Measurements from ENCODE around the gene PRKAR1B. TPM values are rescaled to one million over a fixed set of nuclear protein-coding genes. Genes with fewer than 3 reads are reported as not detected.

Gene PRKAR1B
- total and polyA plus RNA-seq, 2 donors (not counting 1 experiment from before 2014, with no cell fraction given): 4.5 to 8.6 TPM

DNA sequence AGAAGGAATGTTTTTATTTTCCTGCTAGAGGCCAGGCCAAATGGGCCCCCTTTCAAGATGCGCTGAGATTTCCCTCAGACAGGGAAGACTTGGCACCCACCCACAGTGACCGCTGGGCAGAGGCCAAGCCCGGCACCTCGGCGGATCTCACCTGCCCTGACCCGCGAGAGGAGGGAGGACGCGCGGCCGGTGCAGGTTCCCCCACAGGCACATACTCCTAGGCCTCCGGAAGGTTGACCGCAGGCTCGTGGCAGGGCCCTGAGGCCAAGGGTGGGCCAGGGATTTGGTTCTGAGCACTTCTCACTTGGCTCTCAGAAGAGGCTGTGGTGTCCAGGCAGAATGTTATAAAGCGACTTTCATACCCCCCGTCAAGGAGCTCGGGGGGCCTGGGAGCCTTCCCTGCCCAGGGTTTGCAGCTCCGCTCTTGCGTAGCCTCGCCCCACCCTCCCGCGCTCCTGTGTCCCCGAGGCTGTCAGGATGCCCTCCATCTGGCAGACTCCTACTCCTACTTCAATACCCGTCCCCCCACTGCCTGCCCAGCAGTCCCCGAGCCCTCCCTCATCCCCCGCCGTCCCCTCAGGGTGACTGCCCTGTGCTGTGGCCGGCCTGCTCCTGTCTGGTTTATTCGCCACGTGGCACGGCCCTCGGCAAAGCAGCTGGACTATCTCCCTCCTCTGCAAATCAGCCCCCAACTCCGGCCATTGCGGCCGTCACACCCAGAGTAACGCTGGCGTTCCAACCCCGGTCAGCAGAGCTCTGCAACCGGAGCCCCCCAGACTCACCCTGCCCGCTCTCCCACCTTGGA is 156.9 kb downstream of the PRKAR1B start:
- H3K4me2 ChIP-seq (replicated peaks; ENCODE audit: low read depth, low read length, poor library complexity, severe bottlenecking): no peak overlapping the region
- no peak overlapping the region for H3K27ac ChIP-seq (ENCODE audit: low read length in 2 of 2)
- H3K9me3 Mint-ChIP-seq (ENCODE audit: insufficient read depth): no peaks in the 10 kb centered on the region
- H3K4me1 Mint-ChIP-seq: no peaks in the 10 kb centered on the region
- no peak overlapping the region for H3K27ac Mint-ChIP-seq
- no peak for TF ChIP-seq EZH2 (IDR thresholded peaks at IDR 0.05; ENCODE audit: borderline replicate concordance, insufficient read depth, low read depth, low read length, poor library complexity, severe bottlenecking)
- TF ChIP-seq, protein P1, sequence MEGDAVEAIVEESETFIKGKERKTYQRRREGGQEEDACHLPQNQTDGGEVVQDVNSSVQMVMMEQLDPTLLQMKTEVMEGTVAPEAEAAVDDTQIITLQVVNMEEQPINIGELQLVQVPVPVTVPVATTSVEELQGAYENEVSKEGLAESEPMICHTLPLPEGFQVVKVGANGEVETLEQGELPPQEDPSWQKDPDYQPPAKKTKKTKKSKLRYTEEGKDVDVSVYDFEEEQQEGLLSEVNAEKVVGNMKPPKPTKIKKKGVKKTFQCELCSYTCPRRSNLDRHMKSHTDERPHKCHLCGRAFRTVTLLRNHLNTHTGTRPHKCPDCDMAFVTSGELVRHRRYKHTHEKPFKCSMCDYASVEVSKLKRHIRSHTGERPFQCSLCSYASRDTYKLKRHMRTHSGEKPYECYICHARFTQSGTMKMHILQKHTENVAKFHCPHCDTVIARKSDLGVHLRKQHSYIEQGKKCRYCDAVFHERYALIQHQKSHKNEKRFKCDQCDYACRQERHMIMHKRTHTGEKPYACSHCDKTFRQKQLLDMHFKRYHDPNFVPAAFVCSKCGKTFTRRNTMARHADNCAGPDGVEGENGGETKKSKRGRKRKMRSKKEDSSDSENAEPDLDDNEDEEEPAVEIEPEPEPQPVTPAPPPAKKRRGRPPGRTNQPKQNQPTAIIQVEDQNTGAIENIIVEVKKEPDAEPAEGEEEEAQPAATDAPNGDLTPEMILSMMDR (IDR thresholded peaks at IDR 0.05): no peak
- H4K20me1 ChIP-seq (ENCODE audit: control insufficient read depth, insufficient read depth, low read length, poor library complexity, severe bottlenecking): no peaks in the 10 kb centered on the region
- H3K4me3 Mint-ChIP-seq: no peak overlapping the region
- 99% methylated on average over 38 of the region's 40 CpGs for WGBS (ENCODE audit: insufficient coverage)
- H3K4me3 ChIP-seq (ENCODE audit: control extremely low read depth in 1 of 5, extremely low read depth in 1 of 5, insufficient read depth in 1 of 5, low read depth in 2 of 5, low read length in 4 of 5): no peak overlapping the region
- DNase-seq (no peak), ATAC-seq (ENCODE audit: low read depth) (no peak)
- no peak overlapping the region for H3K9ac ChIP-seq (ENCODE audit: low read length)
- ChIA-PET POLR2A (no interaction called here), CTCF (no interaction called here)
- H3K36me3 ChIP-seq (replicated peaks in 1 of 2; ENCODE audit: control extremely low read depth in 1 of 2, control insufficient read depth in 1 of 2, extremely low read depth in 1 of 2, insufficient read depth in 2 of 2, low read length in 1 of 2): no peaks in the 10 kb centered on the region
- H3K9me3 ChIP-seq (ENCODE audit: control extremely low read depth in 1 of 3, control insufficient read depth in 2 of 3, insufficient read depth in 1 of 3, low read length in 2 of 3): peaks cover 0 to 7% (median 0%) of the 10 kb centered on the region in 3 donors
- H3K79me2 ChIP-seq (ENCODE audit: control insufficient read depth, insufficient read depth, low read length): no peaks in the 10 kb centered on the region
- no peaks in the 10 kb centered on the region for H3K4me1 ChIP-seq (ENCODE audit: control insufficient read depth in 2 of 2, insufficient read depth in 2 of 2, low read length in 2 of 2)
- no peak overlapping the region for H2AFZ ChIP-seq (ENCODE audit: insufficient read depth, low read depth, low read length, poor library complexity, severe bottlenecking)
- no peaks in the 10 kb centered on the region for H3K27me3 Mint-ChIP-seq
- no peaks in the 10 kb centered on the region for H3K27me3 ChIP-seq (replicated peaks in 1 of 4; ENCODE audit: control extremely low read depth in 1 of 4, control insufficient read depth in 3 of 4, insufficient read depth in 4 of 4, low read length in 3 of 4)
- intact Hi-C loops (cut with micrococcal nuclease): no loop called here

GRCh38 chr7:569071-569855 is 157.8 kb downstream of the PRKAR1B start:
- Mint-ChIP-seq H3K27ac (no peak overlapping the region), H3K4me3 (no peak overlapping the region), H3K4me1 (no peaks in the 10 kb centered on the region), H3K27me3 (no peaks in the 10 kb centered on the region), H3K9me3 (ENCODE audit: insufficient read depth) (no peaks in the 10 kb centered on the region)
- Histone ChIP-seq H3K4me3 (ENCODE audit: control extremely low read depth in 1 of 5, extremely low read depth in 1 of 5, insufficient read depth in 1 of 5, low read depth in 2 of 5, low read length in 4 of 5) (no peak overlapping the region), H3K79me2 (ENCODE audit: control insufficient read depth, insufficient read depth, low read length) (no peaks in the 10 kb centered on the region), H2AFZ (ENCODE audit: insufficient read depth, low read depth, low read length, poor library complexity, severe bottlenecking) (no peak overlapping the region), H3K27ac (ENCODE audit: low read length in 2 of 2) (no peak overlapping the region), H3K4me1 (ENCODE audit: control insufficient read depth in 2 of 2, insufficient read depth in 2 of 2, low read length in 2 of 2) (no peaks in the 10 kb centered on the region), H3K36me3 (replicated peaks in 1 of 2; ENCODE audit: control extremely low read depth in 1 of 2, control insufficient read depth in 1 of 2, extremely low read depth in 1 of 2, insufficient read depth in 2 of 2, low read length in 1 of 2) (no peaks in the 10 kb centered on the region), H3K9me3 (ENCODE audit: control extremely low read depth in 1 of 3, control insufficient read depth in 2 of 3, insufficient read depth in 1 of 3, low read length in 2 of 3) (peaks cover 0 to 7% (median 0%) of the 10 kb centered on the region in 3 donors), H3K4me2 (replicated peaks; ENCODE audit: low read depth, low read length, poor library complexity, severe bottlenecking) (no peak overlapping the region), H3K9ac (ENCODE audit: low read length) (no peak overlapping the region), H4K20me1 (ENCODE audit: control insufficient read depth, insufficient read depth, low read length, poor library complexity, severe bottlenecking) (no peaks in the 10 kb centered on the region), H3K27me3 (replicated peaks in 1 of 4; ENCODE audit: control extremely low read depth in 1 of 4, control insufficient read depth in 3 of 4, insufficient read depth in 4 of 4, low read length in 3 of 4) (no peaks in the 10 kb centered on the region)
- ATAC-seq (ENCODE audit: low read depth): no peak
- no peak for TF ChIP-seq EZH2 (IDR thresholded peaks at IDR 0.05; ENCODE audit: borderline replicate concordance, insufficient read depth, low read depth, low read length, poor library complexity, severe bottlenecking)
- TF ChIP-seq, protein P1 (IDR thresholded peaks at IDR 0.05): no peak
- intact Hi-C loops (cut with micrococcal nuclease): no loop called here
- DNase-seq: no peak
- ChIA-PET CTCF (no interaction called here), POLR2A (no interaction called here)
- 97% methylated on average over 30 of the region's 30 CpGs for WGBS (ENCODE audit: insufficient coverage)

Measured in B cell (primary cell).